Smooth muscle cell of the umbilical artery (primary cell): ENCODE measurements around the gene DUX4. TPM values are rescaled to one million over a fixed set of nuclear protein-coding genes. Genes with fewer than 3 reads are reported as not detected.

Source experiments
- total RNA-seq: library from RNA; depleted of rRNA; stranded (reverse); fragments of >200 nt; gene quantifications from 2 replicates; pipeline ENCODE4 v1.2.3, GENCODE V29; 2014

Gene DUX4
- total RNA-seq, result not detected in 2 replicates

GRCh38 chr4:190173428-190173827 lies at the start of gene DUX4:
Gene DUX4, plus strand, starts transcription at chr4:190173774. Its CDS starts 0 bp downstream, at chr4:190173774.

Other genes with a start within 250 kb of the DUX4 start
- gene FRG1, start 232.9 kb upstream of the DUX4 start, total RNA-seq, result 19.0 and 25.2 TPM in 2 replicates
- gene FRG2, start 146.5 kb upstream of the DUX4 start, total RNA-seq, result not detected in 2 replicates
- gene DBET, start 109.3 kb upstream of the DUX4 start, total RNA-seq, result not detected in 2 replicates